ENCODE data around the gene ELF1.

ELF1 gene

GRCh38 chr13:41006978-41007743 lies 12.0 kb downstream of the ELF1 start:
- DNase-seq (ENCODE audit: low read depth in 2 of 2): no peak

DNA sequence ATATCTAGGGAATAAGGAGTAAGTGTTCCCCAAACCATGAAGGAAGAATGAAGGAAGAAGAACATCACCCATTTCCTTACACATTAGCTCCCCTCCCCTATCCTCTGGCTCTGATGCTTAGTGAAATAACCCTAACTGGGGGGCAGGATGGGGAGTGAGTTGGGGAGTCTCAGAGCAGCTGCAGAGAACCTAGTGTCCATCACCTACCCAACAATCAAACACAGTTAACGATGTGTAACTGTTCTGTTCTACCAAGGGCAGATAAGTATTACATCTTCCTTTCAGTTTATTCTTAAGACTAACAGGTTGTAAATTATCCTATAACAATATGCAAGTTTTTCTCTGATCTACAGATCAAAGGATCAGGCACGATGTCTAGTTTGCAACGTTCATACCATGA lies 12.8 kb downstream of the ELF1 start:
- DNase-seq (ENCODE audit: low read depth in 2 of 2): no peak

- no peak for DNase-seq (ENCODE audit: low read depth in 2 of 2)
Observed at GRCh38 chr13:41005704-41006103, 13.4 kb downstream of the ELF1 start.

- DNase-seq (ENCODE audit: low read depth in 2 of 2): no peak
Observed at GRCh38 chr13:41004875-41005693, 14.0 kb downstream of the ELF1 start.

DNA sequence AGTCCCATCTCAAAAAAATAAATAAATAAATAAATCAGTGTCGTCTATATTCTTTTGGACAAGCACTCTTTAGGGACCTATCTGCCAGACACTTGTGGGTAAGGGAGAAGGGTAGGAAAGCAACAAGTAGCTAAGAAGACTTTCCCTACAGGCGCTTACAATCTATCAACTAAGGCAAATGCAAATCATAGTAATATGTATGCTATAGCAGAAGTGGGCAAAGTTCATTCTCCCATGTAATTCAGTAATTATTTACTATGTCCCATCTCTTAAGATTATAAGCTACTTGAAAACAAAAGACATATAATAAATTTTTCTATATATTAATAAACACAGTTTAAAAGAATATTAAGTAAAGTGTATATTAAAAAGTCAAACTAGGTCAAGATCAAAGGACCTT lies 16.5 kb downstream of the ELF1 start:
- no peak for DNase-seq (ENCODE audit: low read depth in 2 of 2)

DNA sequence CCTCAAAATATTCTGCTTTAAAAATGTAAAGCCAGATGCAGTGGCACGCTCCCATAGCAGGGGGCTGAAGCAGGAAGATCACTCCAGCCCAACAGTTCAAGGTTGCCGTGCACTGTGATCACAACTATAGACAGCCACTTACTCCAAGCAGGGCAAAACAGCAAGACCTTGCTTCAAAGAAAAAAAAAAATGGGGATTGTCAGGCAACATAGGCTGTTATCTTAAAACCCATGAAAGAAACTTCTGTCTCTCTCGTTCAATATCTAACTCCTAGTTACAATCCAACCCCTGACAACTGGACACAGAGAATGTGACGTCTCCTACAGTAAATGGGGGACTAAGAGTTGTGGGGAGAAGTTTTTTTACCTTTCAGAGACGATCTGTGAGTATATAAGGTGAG lies 17.4 kb downstream of the ELF1 start:
- DNase-seq (ENCODE audit: low read depth in 2 of 2): no peak

DNA sequence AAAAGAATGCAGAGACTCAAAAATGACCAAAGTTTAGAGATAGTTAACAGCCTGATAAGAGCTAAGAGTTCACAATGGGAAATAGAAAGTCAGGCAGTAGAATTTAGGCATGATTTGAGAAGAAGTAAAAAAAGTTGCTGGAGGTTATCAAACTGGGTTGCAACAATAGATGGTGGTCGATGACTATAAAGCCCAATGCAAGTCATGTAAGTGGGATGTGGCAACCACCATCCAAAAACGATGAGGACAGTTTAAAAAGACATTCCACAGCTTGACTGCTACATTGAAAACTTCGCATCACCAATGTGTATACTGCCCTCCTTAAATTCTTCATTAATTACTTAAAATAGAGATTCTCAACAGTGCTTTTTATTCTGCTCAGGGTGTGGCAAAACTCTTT lies 19.7 kb downstream of the ELF1 start:
- no peak for DNase-seq (ENCODE audit: low read depth in 2 of 2)

DNA sequence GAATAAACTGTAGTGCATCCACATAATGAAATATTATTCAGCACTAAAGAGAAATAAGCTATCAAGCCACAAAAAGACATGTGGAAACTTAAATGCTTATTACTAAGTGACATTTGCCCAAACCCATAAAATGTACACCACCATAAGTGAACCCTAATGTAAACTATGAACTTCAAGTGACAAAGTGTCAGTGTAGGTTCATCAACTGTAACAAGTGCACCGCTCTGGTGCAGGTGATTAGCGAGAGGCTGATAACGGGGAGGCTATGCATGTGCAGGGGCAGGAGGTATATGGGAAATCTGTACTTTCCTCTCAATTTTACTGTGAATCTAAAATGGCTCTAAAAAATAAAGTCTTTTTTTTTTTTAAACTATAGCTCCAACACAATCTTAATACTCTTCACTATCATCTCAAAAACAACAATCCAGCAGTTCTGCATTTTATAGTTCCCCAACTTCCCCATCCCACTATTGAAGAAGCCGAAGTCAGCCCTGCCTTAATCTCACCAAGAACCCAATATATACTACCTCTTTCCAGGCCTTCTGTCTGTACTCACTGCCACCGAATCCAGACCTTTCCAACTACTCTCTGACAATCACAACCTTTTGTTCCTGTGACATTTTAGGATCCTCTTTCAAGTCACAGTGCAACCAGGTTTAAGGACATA lies 22.6 kb downstream of the ELF1 start:
- no peak for DNase-seq (ENCODE audit: low read depth in 2 of 2)

GRCh38 chr13:40995997-40996396 lies 23.1 kb downstream of the ELF1 start:
- no peak for DNase-seq (ENCODE audit: low read depth in 2 of 2)

DNA sequence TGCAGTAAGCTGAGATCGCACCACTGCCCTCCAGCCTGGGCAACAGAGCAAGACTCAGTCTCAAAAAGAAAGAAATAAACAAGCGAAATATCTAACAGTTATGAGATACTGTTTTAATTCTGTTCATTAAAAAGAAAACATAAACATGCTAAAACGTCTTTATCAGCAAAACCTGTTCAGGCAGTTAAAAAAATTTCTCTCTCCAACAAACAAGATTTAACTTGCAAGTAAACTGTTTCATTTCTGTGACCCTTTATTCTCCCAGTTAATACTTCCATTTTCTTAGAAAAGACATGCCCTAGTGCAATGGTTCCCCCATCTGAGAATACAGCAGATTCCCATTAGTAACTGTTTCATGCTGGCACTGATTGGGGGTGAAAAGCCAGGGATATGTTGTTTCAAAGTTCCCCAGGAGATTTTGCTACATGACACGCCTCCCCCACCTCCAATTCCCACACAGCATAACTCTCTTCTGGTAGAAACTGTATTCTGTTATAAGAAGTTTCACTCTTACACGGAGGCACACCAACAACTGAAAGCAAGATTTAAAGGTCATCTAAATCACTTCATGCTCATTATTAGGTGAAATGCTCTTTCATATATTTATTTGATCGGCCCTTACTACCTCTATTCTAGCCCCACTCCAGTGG lies 24.4 kb downstream of the ELF1 start:
- DNase-seq (ENCODE audit: low read depth in 2 of 2): no peak

DNA sequence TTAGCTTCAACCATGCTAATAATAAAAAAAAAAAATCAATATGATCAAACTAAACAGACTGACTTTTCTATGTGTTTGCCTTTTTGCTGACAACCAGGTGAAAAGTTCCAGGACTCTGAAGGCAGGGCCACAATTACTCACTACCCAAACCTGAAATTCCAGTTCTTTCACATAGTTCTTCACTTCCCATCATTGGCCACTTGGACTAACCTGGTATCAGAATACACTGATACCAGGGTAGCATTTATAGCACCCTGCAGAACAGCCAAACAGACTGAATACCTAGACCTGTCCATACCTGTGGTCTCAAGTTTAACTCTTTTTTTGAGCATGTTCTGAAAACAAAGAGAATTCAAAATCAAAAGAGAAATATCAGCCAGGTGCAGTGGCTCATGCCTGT lies 25.1 kb downstream of the ELF1 start:
- no peak for DNase-seq (ENCODE audit: low read depth in 2 of 2)

GRCh38 chr13:40992678-40993518 lies 26.2 kb downstream of the ELF1 start:
- DNase-seq (ENCODE audit: low read depth in 2 of 2): no peak

GRCh38 chr13:40987606-40988280 lies 31.4 kb downstream of the ELF1 start:
- no peak for DNase-seq (ENCODE audit: low read depth in 2 of 2)

GRCh38 chr13:40986101-40986856 lies 32.8 kb downstream of the ELF1 start:
- DNase-seq (ENCODE audit: low read depth in 2 of 2): no peak

GRCh38 chr13:40985381-40986100 lies 33.6 kb downstream of the ELF1 start:
- no peak for DNase-seq (ENCODE audit: low read depth in 2 of 2)

DNA sequence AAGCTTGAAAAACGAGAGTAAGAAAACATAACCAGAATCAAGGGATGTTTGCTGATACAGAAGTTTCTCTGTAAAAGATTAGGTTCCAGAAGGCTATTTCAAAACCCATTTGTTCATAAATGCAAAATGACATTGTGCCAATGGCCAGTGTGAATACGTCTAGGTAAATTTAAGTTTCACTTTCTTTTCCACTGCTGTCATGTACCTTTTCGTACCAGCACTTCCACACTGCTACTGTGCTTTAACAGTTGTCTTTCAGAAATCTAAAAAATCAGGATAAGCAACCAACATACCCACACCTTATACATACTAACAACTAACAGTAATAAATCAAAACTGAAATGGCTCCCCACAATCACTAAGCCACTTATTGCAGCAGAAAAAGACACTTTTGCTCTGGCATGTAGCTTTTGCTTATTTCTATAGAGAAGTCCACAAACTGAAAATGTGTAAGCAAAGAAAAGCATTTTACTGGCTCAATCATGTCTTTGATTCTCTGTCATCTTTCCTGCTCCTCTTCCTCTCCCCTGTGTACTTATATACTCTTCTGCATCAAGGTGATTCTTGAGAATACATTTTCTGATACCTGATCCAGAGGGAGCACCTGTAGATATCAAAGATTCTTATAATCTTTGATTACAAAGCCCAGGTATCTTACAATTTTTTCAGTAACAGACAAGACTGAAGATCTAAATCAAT lies 34.3 kb downstream of the ELF1 start:
- no peak for DNase-seq (ENCODE audit: low read depth in 2 of 2)

- no peak for DNase-seq (ENCODE audit: low read depth in 2 of 2)
Observed at GRCh38 chr13:40983725-40984667, 35.1 kb downstream of the ELF1 start.

All from stimulated activated CD4-positive, alpha-beta T cell treated with anti-CD3 and anti-CD28 coated beads, Interleukin-4, amount 100 ng/mL, for 48 hours (primary cell).